ENCODE measurements around the gene KCNH4. TPM values are rescaled to one million over a fixed set of nuclear protein-coding genes. Genes with fewer than 3 reads are reported as not detected.

Gene KCNH4
- total RNA-seq, 2 donors from 2014 or later, result not detected

GRCh38 chr17:42109086-42109485 is 71.9 kb downstream of the KCNH4 start:
- Histone ChIP-seq H3K27ac (no peak overlapping the region), H3K4me1 (peaks cover 21% of the 10 kb centered on the region), H3K36me3 (replicated peaks in 1 of 2; ENCODE audit: insufficient read depth in 1 of 2, low read depth in 2 of 2) (no peaks in the 10 kb centered on the region), H3K4me3 (no peak overlapping the region), H3K9me3 (no peaks in the 10 kb centered on the region), H3K27me3 (no peaks in the 10 kb centered on the region)
- ATAC-seq, result no peak
- WGBS, 2 donors, result 94 to 95% methylated on average over 2 to 9 of the region's 9 CpGs
- DNase-seq, result no peak
- TF ChIP-seq CTCF (IDR thresholded peaks at IDR 0.05), result no peak
- no peak for TF ChIP-seq POLR2A (IDR thresholded peaks at IDR 0.05)
- intact Hi-C loops (cut with DNase I), result no loop called here

- peaks cover 16% of the 10 kb centered on the region for H3K4me1 ChIP-seq
- WGBS, 2 donors, result 44 to 78% methylated on average over 27 to 49 of the region's 51 CpGs
- no peak overlapping the region for H3K27ac ChIP-seq
- H3K4me3 ChIP-seq, result no peak overlapping the region
- H3K27me3 ChIP-seq, result no peaks in the 10 kb centered on the region
- intact Hi-C loops (cut with DNase I), result no loop called here
- ATAC-seq, result no peak
- no peaks in the 10 kb centered on the region for H3K9me3 ChIP-seq
- H3K36me3 ChIP-seq (replicated peaks in 1 of 2; ENCODE audit: insufficient read depth in 1 of 2, low read depth in 2 of 2), result no peaks in the 10 kb centered on the region
- DNase-seq, result peak; percentile 35 to 79 (median 70)
- no peak for TF ChIP-seq POLR2A (IDR thresholded peaks at IDR 0.05)
- no peak for TF ChIP-seq CTCF (IDR thresholded peaks at IDR 0.05)
Measured at GRCh38 chr17:42107597-42108576, 73.1 kb downstream of the KCNH4 start.

- no peaks in the 10 kb centered on the region for H3K27me3 ChIP-seq
- no peak overlapping the region for H3K27ac ChIP-seq
- TF ChIP-seq POLR2A (IDR thresholded peaks at IDR 0.05), result no peak
- H3K4me1 ChIP-seq, result peaks cover 13% of the 10 kb centered on the region
- H3K4me3 ChIP-seq, result no peak overlapping the region
- DNase-seq (no peak), ATAC-seq (no peak)
- H3K36me3 ChIP-seq (replicated peaks in 1 of 2; ENCODE audit: insufficient read depth in 1 of 2, low read depth in 2 of 2), result no peaks in the 10 kb centered on the region
- H3K9me3 ChIP-seq, result no peaks in the 10 kb centered on the region
- intact Hi-C loops (cut with DNase I), result no loop called here
- 62 to 78% methylated on average over 6 of the region's 6 CpGs for WGBS, 2 donors
Measured at GRCh38 chr17:42107124-42107523, 73.8 kb downstream of the KCNH4 start.

Other genes with a start within 250 kb of the KCNH4 start
- gene CNP, start 214.3 kb downstream of the KCNH4 start, total RNA-seq, result 10 to 100 TPM; 36.3 to 70.2 TPM
- 10 to 100 TPM; 32.4 to 43.5 TPM for gene DNAJC7, start 163.7 kb downstream of the KCNH4 start, total RNA-seq
- gene NKIRAS2, start 161.1 kb downstream of the KCNH4 start, total RNA-seq, result 10 to 100 TPM; 17.1 to 19.2 TPM
- 1 to 10 TPM; 1.6 to 4.4 TPM for gene C17orf113, start 130.5 kb downstream of the KCNH4 start, total RNA-seq
- 1 to 10 TPM in 1 of 2 donors, not detected in 1; 1.3 TPM for gene ZNF385C, start 82.7 kb downstream of the KCNH4 start, total RNA-seq
- gene DHX58, start 68.4 kb downstream of the KCNH4 start, total RNA-seq, result 10 to 100 TPM in 1 of 2 donors, 1 to 10 TPM in 1; 5.7 to 19.1 TPM
- gene KAT2A, start 59.8 kb downstream of the KCNH4 start, total RNA-seq, result 10 to 100 TPM; 50.6 to 58.7 TPM
- 1 to 10 TPM in 1 of 2 donors, not detected in 1; 1.8 TPM for gene HSPB9, start 58.3 kb downstream of the KCNH4 start, total RNA-seq
- 10 to 100 TPM; 21.1 to 37.1 TPM for gene RAB5C, start 26.2 kb downstream of the KCNH4 start, total RNA-seq
- gene HCRT, start 4.3 kb upstream of the KCNH4 start, total RNA-seq, result not detected
- 10 to 100 TPM; 35.8 to 42.2 TPM for gene GHDC, start 13.4 kb upstream of the KCNH4 start, total RNA-seq
- gene STAT5B, start 95.2 kb upstream of the KCNH4 start, total RNA-seq, result 10 to 100 TPM; 35.3 TPM
- 10 to 100 TPM; 25.2 to 52.1 TPM for gene STAT5A, start 107.4 kb upstream of the KCNH4 start, total RNA-seq
- gene STAT3, start 207.3 kb upstream of the KCNH4 start, total RNA-seq, result 10 to 100 TPM; 79.4 to 99.5 TPM
- 10 to 100 TPM; 63.3 to 75.8 TPM for gene CAVIN1, start 242.1 kb upstream of the KCNH4 start, total RNA-seq

Data from body of pancreas (tissue), 4 donors.